LNCAP (cell line): Measurements from ENCODE around the gene LRRC15.
A peak's percentile ranks its signal among the peaks of the same experiment; 100 is the strongest.

Experiments used
- TF ChIP-seq, protein P1 (sequence below): fragments of 450-650 bp; IDR thresholded peaks from 2 replicates; pipeline ENCODE4 v1.5.1; 2017; ENCODE audit warnings: mild to moderate bottlenecking

LRRC15 gene

DNA sequence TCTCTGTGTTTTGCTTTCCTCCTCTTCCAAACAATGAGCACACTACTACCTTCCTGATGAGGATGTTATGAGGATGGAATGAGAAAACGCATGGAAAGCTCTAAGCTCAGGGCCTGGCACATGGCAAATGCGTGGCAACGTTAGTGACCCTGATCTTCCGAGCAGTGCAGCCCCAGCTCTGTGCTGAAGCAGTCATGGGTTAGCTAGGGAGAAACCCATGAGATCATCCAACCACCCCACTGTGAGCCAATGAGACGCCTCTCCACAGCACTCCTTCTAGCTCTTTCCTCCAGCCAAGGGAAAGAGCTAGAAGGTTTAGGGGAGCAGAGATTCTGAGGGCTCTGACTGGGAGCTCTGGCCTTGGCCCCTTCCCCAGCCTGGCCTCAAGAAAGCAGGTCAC is 22.9 kb downstream of the LRRC15 start:
- TF ChIP-seq, protein P1, sequence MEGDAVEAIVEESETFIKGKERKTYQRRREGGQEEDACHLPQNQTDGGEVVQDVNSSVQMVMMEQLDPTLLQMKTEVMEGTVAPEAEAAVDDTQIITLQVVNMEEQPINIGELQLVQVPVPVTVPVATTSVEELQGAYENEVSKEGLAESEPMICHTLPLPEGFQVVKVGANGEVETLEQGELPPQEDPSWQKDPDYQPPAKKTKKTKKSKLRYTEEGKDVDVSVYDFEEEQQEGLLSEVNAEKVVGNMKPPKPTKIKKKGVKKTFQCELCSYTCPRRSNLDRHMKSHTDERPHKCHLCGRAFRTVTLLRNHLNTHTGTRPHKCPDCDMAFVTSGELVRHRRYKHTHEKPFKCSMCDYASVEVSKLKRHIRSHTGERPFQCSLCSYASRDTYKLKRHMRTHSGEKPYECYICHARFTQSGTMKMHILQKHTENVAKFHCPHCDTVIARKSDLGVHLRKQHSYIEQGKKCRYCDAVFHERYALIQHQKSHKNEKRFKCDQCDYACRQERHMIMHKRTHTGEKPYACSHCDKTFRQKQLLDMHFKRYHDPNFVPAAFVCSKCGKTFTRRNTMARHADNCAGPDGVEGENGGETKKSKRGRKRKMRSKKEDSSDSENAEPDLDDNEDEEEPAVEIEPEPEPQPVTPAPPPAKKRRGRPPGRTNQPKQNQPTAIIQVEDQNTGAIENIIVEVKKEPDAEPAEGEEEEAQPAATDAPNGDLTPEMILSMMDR = no peak

DNA sequence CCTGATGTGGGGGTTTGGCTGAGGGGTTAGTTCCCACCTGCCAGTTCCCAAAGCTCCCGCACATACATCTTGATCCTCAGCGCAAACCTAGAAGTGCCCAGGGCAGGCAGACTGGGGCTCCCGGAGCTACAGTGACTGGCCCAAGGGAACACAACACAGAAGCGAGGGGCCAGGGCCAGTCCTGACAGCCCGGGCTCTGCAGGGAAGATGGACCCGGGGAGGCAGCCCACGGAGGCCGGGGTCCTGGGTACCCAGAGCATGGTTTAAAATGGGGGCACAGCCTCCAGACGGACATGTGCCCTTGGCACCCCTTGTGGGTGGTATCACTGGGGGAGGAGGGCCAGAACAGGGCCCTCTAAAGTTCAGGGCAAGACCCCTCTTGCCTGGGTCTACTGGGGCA is 23.5 kb downstream of the LRRC15 start:
- TF ChIP-seq, protein P1 = no peak

DNA sequence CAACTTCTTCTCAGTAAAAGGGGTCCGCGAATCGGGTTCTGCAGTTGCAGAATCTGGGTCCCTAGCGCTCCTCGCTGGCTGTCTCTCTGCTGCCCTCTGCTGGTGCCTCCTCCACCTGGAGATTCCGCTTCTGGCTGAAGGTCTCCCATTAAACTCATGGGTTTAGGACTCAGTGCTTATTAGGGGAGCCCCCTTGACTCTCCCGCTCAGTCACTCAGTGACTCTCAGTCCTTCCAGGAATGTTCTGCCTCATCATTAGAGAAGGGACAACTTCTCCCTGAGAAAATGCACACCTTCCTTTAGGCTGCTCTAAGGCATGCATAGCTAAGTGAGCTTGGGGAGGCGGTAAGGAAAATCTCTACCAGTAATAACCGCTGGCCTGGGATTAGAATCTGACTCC is 25.5 kb downstream of the LRRC15 start:
- TF ChIP-seq, protein P1 = peak; percentile 97

DNA sequence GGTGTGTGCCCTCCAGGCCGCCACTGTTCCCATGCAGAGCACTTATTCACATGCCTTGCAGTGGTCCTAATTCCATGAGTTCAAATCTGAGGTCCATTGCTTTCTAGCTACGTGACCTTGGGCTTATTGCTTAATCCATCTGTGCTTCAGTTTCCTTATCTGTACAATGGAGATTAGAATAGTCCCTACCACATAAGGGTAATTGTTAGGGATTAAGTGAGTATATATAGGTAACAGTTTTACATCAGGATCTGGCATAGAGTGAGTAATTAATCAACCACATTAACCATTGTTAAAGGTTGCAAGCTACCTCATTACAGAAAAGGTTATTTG is 26.0 kb downstream of the LRRC15 start:
- TF ChIP-seq, protein P1 = no peak

DNA sequence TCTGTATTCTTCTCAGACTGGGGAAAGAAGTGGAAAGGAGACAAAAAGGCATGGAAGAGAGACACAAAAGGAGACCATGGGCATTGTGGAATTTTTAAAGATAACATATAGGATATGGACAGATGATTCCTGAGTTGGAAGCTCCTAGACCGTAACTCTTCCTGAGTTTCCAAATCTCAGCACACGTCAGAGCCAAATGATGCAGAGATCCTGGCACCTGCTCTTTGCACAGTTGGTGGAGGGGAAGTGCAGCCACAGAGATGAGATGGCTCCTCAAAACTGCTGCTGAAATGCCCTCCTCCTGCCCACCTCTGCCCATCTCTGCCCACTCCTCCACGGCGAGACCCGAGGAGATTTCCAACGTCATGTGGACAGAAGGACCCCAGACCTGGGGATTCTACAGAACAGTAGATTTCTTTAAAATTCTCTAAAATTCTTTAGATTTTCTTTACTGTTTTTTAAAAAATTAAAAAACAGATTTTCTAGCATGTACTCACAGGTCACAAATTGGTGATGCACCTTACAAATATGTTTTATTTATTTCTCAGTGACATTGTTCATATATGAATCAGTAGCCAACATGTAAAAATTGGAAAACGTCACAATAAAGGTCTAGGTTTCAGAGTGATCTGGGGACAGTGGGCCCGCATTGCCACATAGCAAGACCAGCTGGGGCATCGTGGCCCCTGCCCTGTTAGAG is 26.5 kb downstream of the LRRC15 start:
- TF ChIP-seq, protein P1 = no peak

DNA sequence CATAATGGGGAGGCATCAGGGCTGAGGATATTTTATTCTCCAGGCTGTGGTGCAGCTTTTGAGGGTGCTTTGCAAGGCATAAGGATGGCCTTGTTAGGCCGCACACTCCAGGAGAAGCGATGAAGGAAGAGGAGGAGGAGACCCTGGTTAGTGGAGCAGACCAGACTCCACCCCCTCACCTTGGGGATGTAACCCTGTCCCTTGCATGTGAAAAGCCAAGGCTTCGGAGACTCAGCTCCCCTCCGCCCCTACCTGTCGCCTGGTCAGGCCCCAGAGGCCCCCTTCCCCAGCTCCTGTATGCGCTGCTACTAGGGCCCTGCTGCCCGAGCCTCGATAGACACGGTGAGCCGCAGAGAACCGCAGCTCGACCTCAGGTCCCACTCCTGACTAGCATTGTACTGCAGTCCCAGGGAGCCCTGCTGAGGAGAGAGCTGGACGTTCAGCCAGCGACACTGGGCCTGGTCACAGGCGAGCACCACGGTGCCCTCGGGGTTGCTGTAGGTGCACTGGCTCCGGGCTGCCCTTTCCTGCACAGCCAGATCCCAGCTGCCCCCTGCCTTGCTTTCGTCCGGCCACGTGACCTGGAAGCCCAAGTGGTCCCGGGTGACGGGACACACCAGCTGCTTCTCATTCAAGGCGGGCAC is 28.7 kb downstream of the LRRC15 start:
- TF ChIP-seq, protein P1 = no peak

DNA sequence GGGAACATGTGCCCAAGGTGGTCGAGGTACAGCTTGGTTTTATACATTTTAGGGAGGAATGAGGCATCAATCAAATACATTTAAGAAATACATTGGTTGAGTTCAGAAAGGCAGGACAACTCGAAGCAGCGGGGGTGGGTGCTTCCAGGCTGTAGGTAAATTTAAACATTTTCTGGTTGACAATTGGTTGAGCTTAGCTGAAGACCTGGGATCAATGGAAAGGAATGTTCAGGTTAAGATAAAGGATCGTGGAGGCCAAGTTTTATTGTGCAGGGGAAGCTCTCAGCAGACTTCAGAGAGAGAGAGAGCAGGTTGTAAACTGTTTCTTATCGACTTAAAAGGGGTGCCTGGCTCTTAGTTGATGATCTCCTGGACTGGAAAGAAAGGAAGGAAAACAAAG is 29.7 kb downstream of the LRRC15 start:
- TF ChIP-seq, protein P1 = no peak
